Uterus (tissue), 4 donors: ENCODE results near the gene CYP11A1. TPM values are rescaled to one million over a fixed set of nuclear protein-coding genes. Genes with fewer than 3 reads are reported as not detected.
A peak's percentile ranks its signal among the peaks of the same experiment; 100 is the strongest.

Experiments used
- DNase-seq, 2 donors: peaks; one replicate each; pipeline ENCODE4 v3.0.0-alpha.2; 2019 to 2020
- H3K27ac ChIP-seq, 2 donors: fragments of 200-600 bp; sonication (generic); 1 replicate in 1 of 2; 2 replicates in 1 of 2; pipeline ENCODE4 v1.5.1; 2016 to 2018
- H3K27me3 ChIP-seq, 2 donors: fragments of 200-600 bp; sonication (generic); one replicate each; pipeline ENCODE4 v1.5.1; 2018 to 2019; ENCODE audit warnings: control low read depth in 1 of 2
- H3K36me3 ChIP-seq, 2 donors: fragments of 200-600 bp; sonication (generic); one replicate each; pipeline ENCODE4 v1.5.1; 2019; ENCODE audit warnings: control low read depth in 1 of 2
- H3K4me1 ChIP-seq, 2 donors: fragments of 200-600 bp; sonication (generic); one replicate each; pipeline ENCODE4 v1.5.1; 2018 to 2019; ENCODE audit warnings: control low read depth in 1 of 2
- H3K4me3 ChIP-seq, 2 donors: fragments of 200-600 bp; sonication (generic); 1 replicate in 1 of 2; 2 replicates in 1 of 2; pipeline ENCODE4 v1.5.1; 2018 to 2019; ENCODE audit warnings: mild to moderate bottlenecking in 1 of 2
- H3K9me3 ChIP-seq, 2 donors: fragments of 200-600 bp; sonication (generic); one replicate each; pipeline ENCODE4 v1.5.1; 2019; ENCODE audit warnings: control low read depth in 1 of 2
- CTCF ChIP-seq, 4 experiments: fragments of 200-600 bp in 2 of 4; fragments of 450-650 bp in 2 of 4; sonication (generic) in 2 of 4; IDR thresholded peaks; one replicate each; pipeline ENCODE4 v1.5.1; 2016 to 2019; ENCODE audit warnings: antibody characterized with exemption in 4 of 4, mild to moderate bottlenecking in 2 of 4, moderate library complexity in 1 of 4
- POLR2A ChIP-seq, 2 donors: fragments of 450-650 bp; IDR thresholded peaks; one replicate each; pipeline ENCODE4 v1.6.1; 2016; ENCODE audit warnings: antibody characterized with exemption in 2 of 2, mild to moderate bottlenecking in 1 of 2, moderate library complexity in 1 of 2
- intact Hi-C: fragments of 100-400 bp; cut with DNase I; formaldehyde crosslinking; loops from one replicate; pipeline ENCODE4 v1.15.1; 2023; ENCODE audit warnings: low total_unique reads
- total RNA-seq, 4 donors: library from RNA; depleted of rRNA in 3 of 4; stranded (reverse); fragments of >200 nt in 3 of 4; gene quantifications; one replicate each; pipeline versions ENCODE4 v1.1.0 to v1.2.4, GENCODE V29; 2014 to 2023
- donor health status: DM: yes; HTN: yes; CAD: no.

The CYP11A1 gene
- total RNA-seq, 4 donors from 2014 or later = 1.1 to 2.3 TPM; not detected in 2

DNA sequence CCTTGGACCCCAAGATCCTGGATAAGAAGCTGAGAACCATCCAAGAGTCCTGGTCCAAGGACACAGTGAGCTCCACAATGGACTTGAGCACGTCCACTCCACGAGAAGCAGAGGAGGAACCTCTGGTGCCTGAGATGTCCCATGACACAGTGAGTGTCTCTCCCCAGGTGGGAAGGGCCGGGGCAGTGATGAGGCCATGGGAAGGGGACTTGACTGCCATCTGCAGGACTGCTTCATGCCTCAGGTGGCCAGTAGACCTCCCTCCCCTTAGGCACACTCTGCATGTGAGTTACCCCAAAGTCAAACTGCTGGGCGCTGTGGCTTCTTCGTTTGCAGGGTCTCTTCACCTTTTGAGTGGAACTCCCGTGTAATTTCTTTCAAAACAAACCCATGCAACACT, 71.6 kb downstream of the CYP11A1 start:
- H3K36me3 ChIP-seq = no peaks in the 10 kb centered on the region
- H3K4me3 ChIP-seq = no peak overlapping the region
- H3K27ac ChIP-seq = no peak overlapping the region
- no peaks in the 10 kb centered on the region for H3K4me1 ChIP-seq
- H3K27me3 ChIP-seq = no peaks in the 10 kb centered on the region
- H3K9me3 ChIP-seq = no peaks in the 10 kb centered on the region
- no peak for DNase-seq
- intact Hi-C loops = no loop called here
- TF ChIP-seq POLR2A (IDR thresholded peaks at IDR 0.05) (no peak), CTCF (IDR thresholded peaks at IDR 0.05) (no peak)

DNA sequence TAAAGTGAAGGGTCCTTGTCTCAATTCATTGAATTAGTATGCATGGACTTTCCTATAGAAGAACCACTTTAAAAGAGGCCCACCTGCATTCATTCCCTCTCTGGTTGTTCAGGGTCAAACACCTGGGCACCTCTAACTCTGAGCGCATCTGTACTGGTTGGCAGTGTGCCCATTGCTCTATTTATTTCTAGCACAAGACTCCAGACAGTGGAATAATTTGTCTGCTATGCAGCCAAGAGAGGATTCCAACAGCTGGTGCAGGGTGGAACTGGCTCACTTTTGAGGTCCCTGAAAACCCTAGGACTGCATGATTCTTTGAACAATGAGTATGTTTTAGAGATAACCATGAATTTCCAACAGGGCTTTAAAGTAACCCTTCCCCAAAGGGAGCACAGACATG, 73.4 kb downstream of the CYP11A1 start:
- no peak for TF ChIP-seq POLR2A (IDR thresholded peaks at IDR 0.05)
- no peak for TF ChIP-seq CTCF (IDR thresholded peaks at IDR 0.05)
- no peaks in the 10 kb centered on the region for H3K27me3 ChIP-seq
- no peaks in the 10 kb centered on the region for H3K4me1 ChIP-seq
- no peaks in the 10 kb centered on the region for H3K36me3 ChIP-seq
- H3K4me3 ChIP-seq = no peak overlapping the region
- H3K9me3 ChIP-seq = no peaks in the 10 kb centered on the region
- no peak for DNase-seq
- intact Hi-C loops = no loop called here
- H3K27ac ChIP-seq = no peak overlapping the region

GRCh38 chr15:74293021-74293810, 74.2 kb downstream of the CYP11A1 start:
- H3K4me1 ChIP-seq = no peaks in the 10 kb centered on the region
- intact Hi-C loops = no loop called here

GRCh38 chr15:74291101-74292071, 76.1 kb downstream of the CYP11A1 start:
- Histone ChIP-seq H3K4me1 (no peaks in the 10 kb centered on the region), H3K36me3 (no peaks in the 10 kb centered on the region), H3K27ac (no peak overlapping the region), H3K4me3 (no peak overlapping the region), H3K9me3 (no peaks in the 10 kb centered on the region), H3K27me3 (no peaks in the 10 kb centered on the region)
- intact Hi-C loops = no loop called here
- TF ChIP-seq POLR2A (IDR thresholded peaks at IDR 0.05) (no peak), CTCF (IDR thresholded peaks at IDR 0.05) (no peak)
- peak; percentile 61 to 76 for DNase-seq

More at GRCh38 chr15:74293021-74293810, 74.2 kb downstream of the CYP11A1 start:
- no peaks in the 10 kb centered on the region for H3K9me3 ChIP-seq
- no peak overlapping the region for H3K4me3 ChIP-seq
- no peak overlapping the region for H3K27ac ChIP-seq
- DNase-seq = no peak
- no peaks in the 10 kb centered on the region for H3K36me3 ChIP-seq
- no peaks in the 10 kb centered on the region for H3K27me3 ChIP-seq
- TF ChIP-seq CTCF (IDR thresholded peaks at IDR 0.05) = no peak
- TF ChIP-seq POLR2A (IDR thresholded peaks at IDR 0.05) = no peak

DNA sequence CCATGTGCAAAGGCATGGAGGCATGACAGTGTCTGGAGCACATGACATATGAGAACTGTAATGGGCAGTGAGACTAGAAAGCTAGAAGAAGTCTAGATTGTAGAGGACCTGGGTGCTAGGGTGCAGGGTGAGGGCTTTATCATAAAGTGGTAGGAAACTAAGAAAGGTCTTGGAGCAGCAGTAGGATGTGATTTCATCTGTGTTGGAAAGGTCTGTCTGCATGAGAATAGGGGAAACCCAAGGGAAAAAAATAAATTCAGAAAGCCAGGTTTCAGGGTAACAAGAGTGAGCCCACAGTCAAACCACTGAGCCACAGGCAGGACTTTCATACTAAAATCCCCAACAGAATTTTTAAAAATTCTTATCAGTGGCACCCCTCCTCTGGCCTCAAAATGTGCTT, 76.8 kb downstream of the CYP11A1 start:
- no peak overlapping the region for H3K4me3 ChIP-seq
- no peak for DNase-seq
- H3K27me3 ChIP-seq = no peaks in the 10 kb centered on the region
- TF ChIP-seq POLR2A (IDR thresholded peaks at IDR 0.05) (no peak), CTCF (IDR thresholded peaks at IDR 0.05) (no peak)
- no peaks in the 10 kb centered on the region for H3K9me3 ChIP-seq
- no peak overlapping the region for H3K27ac ChIP-seq
- H3K4me1 ChIP-seq = no peaks in the 10 kb centered on the region
- intact Hi-C loops = no loop called here
- no peaks in the 10 kb centered on the region for H3K36me3 ChIP-seq
